Spleen (tissue), 11 donors: Measurements from ENCODE around the gene USB1. TPM values are rescaled to one million over a fixed set of nuclear protein-coding genes. Genes with fewer than 3 reads are reported as not detected.

ENCODE experiments used
- DNase-seq: peaks from one replicate; pipeline ENCODE4 v3.0.0-alpha.2; 2020
- H3K27ac ChIP-seq, 8 donors: fragments of 200-600 bp; sonication (generic) in 7 of 8; 1 replicate in 4 of 8; 2 replicates in 4 of 8; pipeline versions ENCODE4 v1.5.0 to v1.8.0; 2016 to 2021; ENCODE audit warnings: inconsistent platforms in 4 of 8, mild to moderate bottlenecking in 4 of 8, moderate library complexity in 1 of 8
- H3K27me3 ChIP-seq, 7 donors: fragments of 200-600 bp; sonication (generic) in 6 of 7; replicated peaks in 1 of 7; 1 replicate in 4 of 7; 2 replicates in 3 of 7; pipeline versions ENCODE4 v1.5.0 to v1.8.0; 2016 to 2021; ENCODE audit warnings: inconsistent platforms in 3 of 7, mild to moderate bottlenecking in 1 of 7
- H3K36me3 ChIP-seq, 6 donors: fragments of 200-600 bp; sonication (generic) in 5 of 6; 1 replicate in 4 of 6; 2 replicates in 2 of 6; pipeline versions ENCODE4 v1.5.0 to v1.8.0; 2016 to 2021; ENCODE audit warnings: inconsistent platforms in 2 of 6
- H3K4me1 ChIP-seq, 6 donors: fragments of 200-600 bp; sonication (generic) in 5 of 6; 1 replicate in 3 of 6; 2 replicates in 3 of 6; pipeline versions ENCODE4 v1.5.0 to v1.8.0; 2016 to 2021; ENCODE audit warnings: inconsistent platforms in 3 of 6
- H3K4me3 ChIP-seq, 8 donors: fragments of 200-600 bp; sonication (generic) in 7 of 8; 1 replicate in 4 of 8; 2 replicates in 4 of 8; pipeline versions ENCODE4 v1.5.0 to v1.8.0; 2016 to 2021; ENCODE audit warnings: inconsistent platforms in 4 of 8, mild to moderate bottlenecking in 4 of 8, moderate library complexity in 2 of 8
- H3K9me3 ChIP-seq, 8 donors: fragments of 200-600 bp; sonication (generic) in 7 of 8; 1 replicate in 4 of 8; 2 replicates in 4 of 8; pipeline versions ENCODE4 v1.5.0 to v1.8.0; 2016 to 2021; ENCODE audit warnings: inconsistent platforms in 4 of 8
- POLR2A ChIP-seq, 3 donors: fragments of 450-650 bp; IDR thresholded peaks; one replicate each; pipeline ENCODE4 v1.5.1; 2017; ENCODE audit warnings: antibody characterized with exemption in 3 of 3, mild to moderate bottlenecking in 1 of 3
- POLR2AphosphoS5 ChIP-seq, 3 donors: sonication (generic); formaldehyde crosslinking; IDR thresholded peaks; one replicate each; pipeline ENCODE4 v1.5.1; 2017; ENCODE audit warnings: antibody characterized with exemption in 3 of 3
- WGBS, 5 donors: extraction: QIAGEN DNeasy Blood & Tissue Kit in 3 of 5; methylation state at CpG; one replicate each; pipeline versions ENCODE4 v1.1.5 to v1.1.7; 2013 to 2018; 5-methylcytosine and 5-hydroxymethylcytosine counted together
- intact Hi-C: fragments of 100-400 bp; cut with DNase I; formaldehyde crosslinking; loops from one replicate; pipeline ENCODE4 v1.15.0; 2023; ENCODE audit warnings: low total_unique reads
- polyA plus RNA-seq, 3 donors: library from polyadenylated mRNA; stranded (reverse); fragments of 200-250 nt; gene quantifications; one replicate each; pipeline ENCODE4 v1.2.1, GENCODE V29; 2013
- total RNA-seq, 7 donors: library from RNA; depleted of rRNA in 3 of 7; stranded (reverse); fragments of >200 nt in 3 of 7; fragmentation: NEBNext Ultra II Directional in 4 of 7; extraction: Animal tissue kit (Norgen Biotek cat#: 25700) in 4 of 7; gene quantifications; one replicate each; pipeline versions ENCODE4 v1.1.0 to v1.2.1, GENCODE V29; 2016 to 2021
- TF ChIP-seq, protein P1 (sequence below), 11 experiments: fragments of 200-600 bp in 7 of 11; fragments of 450-650 bp in 4 of 11; sonication (generic) in 4 of 11; IDR thresholded peaks in 8 of 11; conservative IDR thresholded peaks in 3 of 11; 1 replicate in 7 of 11; 2 replicates in 4 of 11; pipeline versions ENCODE4 v1.4.0 to v1.8.0; 2016 to 2021; ENCODE audit warnings: antibody characterized with exemption in 11 of 11, inconsistent platforms in 4 of 11, mild to moderate bottlenecking in 1 of 11
- donor health status: healthy with polysubstance abuse.
- donor health status: DM: no; HTN: no; CAD: no; lungs with moderate emphysema.
- donor health status: DM: no; HTN: no; CAD: no.
- donor health status: Bipolar disorder and iron deficiency.
- donor health status: healthy.
- donor health status: DM: no; HTN: no; CAD: no.
- donor health status: DM: yes; HTN: yes; CAD: no.

The USB1 gene
- total and polyA plus RNA-seq, 10 donors: 17.7 to 78.4 (median 46.9) TPM

DNA sequence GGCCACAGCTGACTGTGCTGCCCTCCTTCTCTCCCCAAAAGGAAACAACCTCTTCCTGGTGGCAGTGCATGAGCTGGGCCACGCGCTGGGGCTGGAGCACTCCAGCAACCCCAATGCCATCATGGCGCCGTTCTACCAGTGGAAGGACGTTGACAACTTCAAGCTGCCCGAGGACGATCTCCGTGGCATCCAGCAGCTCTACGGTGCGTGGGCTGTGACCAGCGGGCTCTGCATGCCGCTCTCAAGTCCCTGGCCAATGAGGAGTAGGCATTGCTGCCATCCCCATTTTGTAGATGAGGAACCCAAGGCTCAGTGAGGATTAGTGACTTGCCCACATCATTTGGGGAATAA is 39.3 kb downstream of the USB1 start:
- H3K27ac ChIP-seq: no peak overlapping the region
- H3K4me1 ChIP-seq: peaks cover 0 to 61% (median 23%) of the 10 kb centered on the region in 6 donors
- DNase-seq: no peak
- no peaks in the 10 kb centered on the region for H3K27me3 ChIP-seq
- intact Hi-C loops: no loop called here
- 92 to 97% (median 95%) methylated on average over 11 to 12 of the region's 12 CpGs for WGBS, 5 donors
- H3K9me3 ChIP-seq: no peaks in the 10 kb centered on the region
- peaks cover 0 to 59% (median 0%) of the 10 kb centered on the region in 6 donors for H3K36me3 ChIP-seq
- H3K4me3 ChIP-seq: no peak overlapping the region
- no peak for TF ChIP-seq POLR2AphosphoS5 (IDR thresholded peaks at IDR 0.05)
- TF ChIP-seq, protein P1, sequence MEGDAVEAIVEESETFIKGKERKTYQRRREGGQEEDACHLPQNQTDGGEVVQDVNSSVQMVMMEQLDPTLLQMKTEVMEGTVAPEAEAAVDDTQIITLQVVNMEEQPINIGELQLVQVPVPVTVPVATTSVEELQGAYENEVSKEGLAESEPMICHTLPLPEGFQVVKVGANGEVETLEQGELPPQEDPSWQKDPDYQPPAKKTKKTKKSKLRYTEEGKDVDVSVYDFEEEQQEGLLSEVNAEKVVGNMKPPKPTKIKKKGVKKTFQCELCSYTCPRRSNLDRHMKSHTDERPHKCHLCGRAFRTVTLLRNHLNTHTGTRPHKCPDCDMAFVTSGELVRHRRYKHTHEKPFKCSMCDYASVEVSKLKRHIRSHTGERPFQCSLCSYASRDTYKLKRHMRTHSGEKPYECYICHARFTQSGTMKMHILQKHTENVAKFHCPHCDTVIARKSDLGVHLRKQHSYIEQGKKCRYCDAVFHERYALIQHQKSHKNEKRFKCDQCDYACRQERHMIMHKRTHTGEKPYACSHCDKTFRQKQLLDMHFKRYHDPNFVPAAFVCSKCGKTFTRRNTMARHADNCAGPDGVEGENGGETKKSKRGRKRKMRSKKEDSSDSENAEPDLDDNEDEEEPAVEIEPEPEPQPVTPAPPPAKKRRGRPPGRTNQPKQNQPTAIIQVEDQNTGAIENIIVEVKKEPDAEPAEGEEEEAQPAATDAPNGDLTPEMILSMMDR (IDR thresholded peaks at IDR 0.05 in 8 of 11, conservative IDR thresholded peaks at IDR 0.05 in 3 of 11): no peak

GRCh38 chr16:58040945-58041627 is 39.9 kb downstream of the USB1 start:
- peaks cover 0 to 63% (median 23%) of the 10 kb centered on the region in 6 donors for H3K4me1 ChIP-seq
- TF ChIP-seq, protein P1 (IDR thresholded peaks at IDR 0.05 in 8 of 11, conservative IDR thresholded peaks at IDR 0.05 in 3 of 11): no peak
- TF ChIP-seq POLR2AphosphoS5 (IDR thresholded peaks at IDR 0.05) (no peak), POLR2A (IDR thresholded peaks at IDR 0.05) (no peak)
- intact Hi-C loops: no loop called here
- H3K4me3 ChIP-seq: no peak overlapping the region
- no peak for DNase-seq
- H3K27ac ChIP-seq: no peak overlapping the region
- no peaks in the 10 kb centered on the region for H3K27me3 ChIP-seq
- no peaks in the 10 kb centered on the region for H3K9me3 ChIP-seq
- peaks cover 0 to 59% (median 0%) of the 10 kb centered on the region in 6 donors for H3K36me3 ChIP-seq
- 76 to 89% (median 81%) methylated on average over 10 to 14 of the region's 14 CpGs for WGBS, 5 donors

DNA sequence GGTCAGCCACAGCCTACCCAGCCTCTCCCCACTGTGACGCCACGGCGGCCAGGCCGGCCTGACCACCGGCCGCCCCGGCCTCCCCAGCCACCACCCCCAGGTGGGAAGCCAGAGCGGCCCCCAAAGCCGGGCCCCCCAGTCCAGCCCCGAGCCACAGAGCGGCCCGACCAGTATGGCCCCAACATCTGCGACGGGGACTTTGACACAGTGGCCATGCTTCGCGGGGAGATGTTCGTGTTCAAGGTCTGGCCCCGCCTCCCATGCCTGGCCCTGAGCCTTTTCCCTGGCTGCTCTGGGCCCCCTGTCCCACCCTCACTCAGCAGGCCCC is 40.4 kb downstream of the USB1 start:
- TF ChIP-seq POLR2A (IDR thresholded peaks at IDR 0.05) (no peak), POLR2AphosphoS5 (IDR thresholded peaks at IDR 0.05) (no peak)
- TF ChIP-seq, protein P1 (IDR thresholded peaks at IDR 0.05 in 8 of 11, conservative IDR thresholded peaks at IDR 0.05 in 3 of 11): no peak
- DNase-seq: no peak
- 88 to 100% (median 91%) methylated on average over 1 to 18 of the region's 18 CpGs for WGBS, 5 donors
- H3K27me3 ChIP-seq: no peaks in the 10 kb centered on the region
- intact Hi-C loops: no loop called here
- peaks cover 0 to 59% (median 0%) of the 10 kb centered on the region in 6 donors for H3K36me3 ChIP-seq
- peaks cover 0 to 64% (median 24%) of the 10 kb centered on the region in 6 donors for H3K4me1 ChIP-seq
- H3K4me3 ChIP-seq: no peak overlapping the region
- H3K27ac ChIP-seq: no peak overlapping the region
- no peaks in the 10 kb centered on the region for H3K9me3 ChIP-seq

- TF ChIP-seq POLR2A (IDR thresholded peaks at IDR 0.05): no peak
- TF ChIP-seq POLR2AphosphoS5 (IDR thresholded peaks at IDR 0.05): no peak
- TF ChIP-seq, protein P1 (IDR thresholded peaks at IDR 0.05 in 8 of 11, conservative IDR thresholded peaks at IDR 0.05 in 3 of 11): no peak
- 82 to 94% (median 92%) methylated on average over 13 to 22 of the region's 22 CpGs for WGBS, 5 donors
- H3K9me3 ChIP-seq: no peaks in the 10 kb centered on the region
- H3K4me1 ChIP-seq: peaks cover 5 to 70% (median 29%) of the 10 kb centered on the region in 6 donors
- no peak overlapping the region for H3K4me3 ChIP-seq
- peak overlapping the region in 1 of 8 donors; percentile 13 for H3K27ac ChIP-seq
- DNase-seq: no peak
- intact Hi-C loops: no loop called here
- peaks cover 0 to 59% (median 0%) of the 10 kb centered on the region in 6 donors for H3K36me3 ChIP-seq
- H3K27me3 ChIP-seq: no peaks in the 10 kb centered on the region
Observed at GRCh38 chr16:58042001-58042885, 41.0 kb downstream of the USB1 start.
